ENCODE data around the gene CD81. TPM values are rescaled to one million over a fixed set of nuclear protein-coding genes. Genes with fewer than 3 reads are reported as not detected.

The CD81 gene
- polyA plus RNA-seq, 1 experiment, result 260 TPM

DNA sequence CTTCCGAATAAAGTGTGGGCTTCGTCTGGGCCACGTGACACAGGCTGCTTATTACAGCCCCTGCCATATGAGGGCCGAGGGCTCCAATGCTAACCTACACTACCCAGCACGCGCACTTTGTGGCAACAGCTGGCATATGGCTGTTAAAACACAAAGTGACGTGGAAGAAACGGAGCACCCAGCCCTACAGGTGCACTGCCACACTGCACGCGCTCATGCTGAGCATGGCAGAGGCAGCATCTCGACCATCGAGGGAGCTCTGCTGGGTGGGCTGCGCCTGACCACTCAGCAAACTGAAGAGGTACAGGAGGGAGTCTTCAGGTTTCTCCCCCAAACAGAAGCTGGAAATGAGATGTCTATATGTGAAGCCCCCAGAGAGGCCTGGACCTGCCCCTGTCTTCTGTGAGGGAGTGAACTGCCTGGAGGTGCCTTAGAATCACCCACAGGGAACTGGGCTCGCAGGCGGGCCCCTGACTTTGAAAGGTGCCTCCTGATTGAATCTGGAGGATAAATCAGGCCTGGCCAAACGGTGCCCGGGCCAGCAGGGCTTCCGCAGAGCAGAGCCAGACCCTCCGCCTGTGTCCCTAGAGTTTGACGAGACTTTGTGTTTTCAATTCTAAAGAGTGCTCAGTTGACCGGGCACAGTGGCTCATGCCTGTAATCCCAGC lies 41.7 kb downstream of the CD81 start:
- ChIA-PET CTCF (interaction anchor here (0.8 to 3.8 kb wide), 19 partner anchors 10 to 252 kb away, joined by 3 to 116 read pairs (median 7); partner anchors contain the start of gene TSSC4), POLR2A (interaction anchor here (0.5 to 1.7 kb wide), 3 partner anchors 113 to 511 kb away, joined by 3 to 7 read pairs (median 5); no protein-coding TSS in a partner anchor)
- Histone ChIP-seq H3K4me3 (ENCODE audit: low read depth, low read length) (no peak overlapping the region), H3K27me3 (ENCODE audit: control insufficient read depth, insufficient read depth, low read length) (peaks cover 6% of the 10 kb centered on the region), H3K9me3 (ENCODE audit: control insufficient read depth, insufficient read depth, low read length) (no peaks in the 10 kb centered on the region; the same call in 1 of the 2 replicates), H3K27ac (ENCODE audit: low read depth, low read length) (no peak overlapping the region)
- TF ChIP-seq, protein P1, sequence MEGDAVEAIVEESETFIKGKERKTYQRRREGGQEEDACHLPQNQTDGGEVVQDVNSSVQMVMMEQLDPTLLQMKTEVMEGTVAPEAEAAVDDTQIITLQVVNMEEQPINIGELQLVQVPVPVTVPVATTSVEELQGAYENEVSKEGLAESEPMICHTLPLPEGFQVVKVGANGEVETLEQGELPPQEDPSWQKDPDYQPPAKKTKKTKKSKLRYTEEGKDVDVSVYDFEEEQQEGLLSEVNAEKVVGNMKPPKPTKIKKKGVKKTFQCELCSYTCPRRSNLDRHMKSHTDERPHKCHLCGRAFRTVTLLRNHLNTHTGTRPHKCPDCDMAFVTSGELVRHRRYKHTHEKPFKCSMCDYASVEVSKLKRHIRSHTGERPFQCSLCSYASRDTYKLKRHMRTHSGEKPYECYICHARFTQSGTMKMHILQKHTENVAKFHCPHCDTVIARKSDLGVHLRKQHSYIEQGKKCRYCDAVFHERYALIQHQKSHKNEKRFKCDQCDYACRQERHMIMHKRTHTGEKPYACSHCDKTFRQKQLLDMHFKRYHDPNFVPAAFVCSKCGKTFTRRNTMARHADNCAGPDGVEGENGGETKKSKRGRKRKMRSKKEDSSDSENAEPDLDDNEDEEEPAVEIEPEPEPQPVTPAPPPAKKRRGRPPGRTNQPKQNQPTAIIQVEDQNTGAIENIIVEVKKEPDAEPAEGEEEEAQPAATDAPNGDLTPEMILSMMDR (IDR thresholded peaks at IDR 0.05; ENCODE audit: low read depth, low read length), result no peak
- no peak for DNase-seq (ENCODE audit: low read depth, low spot score)

DNA sequence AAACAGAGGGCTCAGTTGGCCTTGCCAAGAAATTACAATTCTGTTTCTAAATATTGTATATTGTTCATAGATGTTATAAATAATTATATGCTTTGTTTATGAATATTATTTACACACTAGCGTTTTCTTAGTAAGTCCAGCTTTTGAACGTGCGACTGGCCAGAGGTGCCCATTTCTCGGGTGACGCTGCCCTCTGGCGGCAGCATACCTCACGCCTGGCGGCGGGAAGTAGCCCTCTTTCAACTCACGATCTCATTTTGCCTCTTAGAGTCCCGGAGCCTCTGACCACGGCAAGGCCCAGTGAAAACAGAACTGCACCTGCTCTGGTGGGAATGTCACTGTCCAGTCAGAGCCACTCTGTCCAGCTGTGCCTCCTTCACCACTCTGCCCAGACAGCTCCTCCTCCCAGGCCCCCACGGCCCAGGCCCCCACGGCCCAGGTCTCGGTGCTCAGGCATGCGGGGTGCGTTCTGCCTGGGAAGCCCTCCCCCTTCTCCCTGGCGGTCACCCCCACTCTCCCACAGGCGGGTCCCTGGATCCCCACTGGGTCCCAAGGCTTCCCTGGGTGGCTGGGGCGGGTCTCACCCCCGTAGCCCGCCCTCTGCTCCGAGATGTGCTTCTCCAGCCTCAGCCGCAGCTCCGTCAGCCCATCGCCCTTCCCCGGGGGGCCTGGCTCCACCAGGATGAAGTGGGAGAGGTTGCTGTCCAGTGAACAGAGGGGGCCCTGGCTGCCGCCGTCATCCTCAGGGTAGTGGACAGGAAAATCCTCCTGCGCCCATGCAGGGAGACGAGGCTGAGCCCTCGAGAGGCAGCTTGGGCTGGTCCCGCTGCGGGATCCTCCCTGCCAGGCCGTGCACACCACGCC lies 42.8 kb downstream of the CD81 start:
- peaks cover 6% of the 10 kb centered on the region for H3K27me3 ChIP-seq (ENCODE audit: control insufficient read depth, insufficient read depth, low read length)
- TF ChIP-seq, protein P1 (IDR thresholded peaks at IDR 0.05; ENCODE audit: low read depth, low read length), result peak; percentile 85
- ChIA-PET CTCF (interaction anchor here (0.8 to 3.8 kb wide), 26 partner anchors 11 to 268 kb away, joined by 3 to 116 read pairs (median 5); partner anchors contain the start of genes C11orf21, TSPAN32 and TSSC4), POLR2A (interaction anchor here (0.5 to 1.7 kb wide), 2 partner anchors 114 to 180 kb away, joined by 5 to 7 read pairs; no protein-coding TSS in a partner anchor)
- DNase-seq (ENCODE audit: low read depth, low spot score), result peak; percentile 47
- H3K27ac ChIP-seq (ENCODE audit: low read depth, low read length), result no peak overlapping the region
- no peak overlapping the region for H3K4me3 ChIP-seq (ENCODE audit: low read depth, low read length)
- no peaks in the 10 kb centered on the region; the same call in 1 of the 2 replicates for H3K9me3 ChIP-seq (ENCODE audit: control insufficient read depth, insufficient read depth, low read length)

- no peak overlapping the region for H3K27ac ChIP-seq (ENCODE audit: low read depth, low read length)
- H3K9me3 ChIP-seq (ENCODE audit: control insufficient read depth, insufficient read depth, low read length), result no peaks in the 10 kb centered on the region; the same call in 1 of the 2 replicates
- H3K27me3 ChIP-seq (ENCODE audit: control insufficient read depth, insufficient read depth, low read length), result peaks cover 8% of the 10 kb centered on the region
- DNase-seq (ENCODE audit: low read depth, low spot score), result peak; percentile 27
- H3K4me3 ChIP-seq (ENCODE audit: low read depth, low read length), result no peak overlapping the region
- ChIA-PET POLR2A (interaction anchor here (1.7 kb wide), 1 partner anchor 115 kb away, joined by 5 read pairs; no protein-coding TSS in a partner anchor), CTCF (interaction anchor here (0.6 to 3.8 kb wide), 25 partner anchors 12 to 467 kb away, joined by 3 to 116 read pairs (median 5); partner anchors contain the start of genes C11orf21, TSPAN32 and TSSC4)
- TF ChIP-seq, protein P1 (IDR thresholded peaks at IDR 0.05; ENCODE audit: low read depth, low read length), result peak; percentile 92
Measured at GRCh38 chr11:2420502-2421225, 43.6 kb downstream of the CD81 start.

GRCh38 chr11:2421226-2421994 lies 44.3 kb downstream of the CD81 start:
- no peak for DNase-seq (ENCODE audit: low read depth, low spot score)
- CTCF ChIA-PET, result interaction anchor here (0.6 to 3.8 kb wide), 22 partner anchors 12 to 466 kb away, joined by 3 to 116 read pairs (median 4); partner anchors contain the start of gene TSSC4
- POLR2A ChIA-PET, result no interaction called here
- TF ChIP-seq, protein P1 (IDR thresholded peaks at IDR 0.05; ENCODE audit: low read depth, low read length), result no peak
- H3K9me3 ChIP-seq (ENCODE audit: control insufficient read depth, insufficient read depth, low read length), result no peaks in the 10 kb centered on the region; the same call in 1 of the 2 replicates
- H3K4me3 ChIP-seq (ENCODE audit: low read depth, low read length), result no peak overlapping the region
- no peak overlapping the region for H3K27ac ChIP-seq (ENCODE audit: low read depth, low read length)
- peaks cover 8% of the 10 kb centered on the region for H3K27me3 ChIP-seq (ENCODE audit: control insufficient read depth, insufficient read depth, low read length)
